HepG2 (cell line): ENCODE data around the gene OXSM. TPM values are rescaled to one million over a fixed set of nuclear protein-coding genes. Genes with fewer than 3 reads are reported as not detected.
A peak's percentile ranks its signal among the peaks of the same experiment; 100 is the strongest.

Source experiments
- ATAC-seq: fragments of 200-7000 bp; cut with Tn5 transposase; 3 replicates; pipeline ENCODE4 v1.9.1; 2020; ENCODE audit warnings: mild to moderate bottlenecking, moderate library complexity
- BruUV-seq: library from RNA; stranded (reverse); fragments of 400-500 nt; replicated peaks from 2 replicates; lab custom pipeline; 2021; lab: Mats Ljungman, UMichigan
- CTCF ChIA-PET: fragments of 300-600 bp; formaldehyde crosslinking; extraction: SDS; loops from one replicate; lab custom pipeline; 2021; ENCODE audit warnings: low total read pairs, inconsistent platforms, low intra/inter-chr PET ratio; lab: Yijun Ruan, JAX
- POLR2A ChIA-PET: fragments of 350-600 bp; sonication (Branson Sonifier 250); formaldehyde crosslinking; loops from one replicate; lab custom pipeline; 2020; ENCODE audit warnings: antibody characterized with exemption, inconsistent platforms; lab: Yijun Ruan, JAX
- DNase-seq: peaks from one replicate; pipeline ENCODE4 v3.0.0-alpha.2; 2015; ENCODE audit warnings: low spot score
- FAIRE-seq: peaks from 3 replicates; lab custom pipeline; 2011; peaks lifted over from hg19 to GRCh38; lab: Jason Lieb, UNC
- H2AFZ ChIP-seq: one replicate; pipeline ENCODE4 v1.6.1; 2011; ENCODE audit warnings: low read length, inconsistent platforms
- H3K27ac ChIP-seq: fragments of 300-600 bp; 3 replicates; pipeline ENCODE4 v1.8.0; 2011; ENCODE audit warnings: mixed run types, mild to moderate bottlenecking, mixed read lengths, low read length, inconsistent platforms; ENCODE audit not compliant: insufficient read depth; ENCODE audit errors: extremely low read length
- H3K27me3 ChIP-seq, 2 experiments: fragments of 200-600 bp in 1 of 2; 2 replicates in 1 of 2; 3 replicates in 1 of 2; pipeline versions ENCODE4 v1.6.0 to v1.8.0; 2011; ENCODE audit warnings: low read length in 2 of 2, mild to moderate bottlenecking in 2 of 2, moderate library complexity in 2 of 2, inconsistent platforms in 1 of 2; ENCODE audit not compliant: insufficient read depth in 2 of 2, control insufficient read depth in 1 of 2
- H3K36me3 ChIP-seq, 2 experiments: fragments of 200-600 bp in 1 of 2; replicated peaks in 1 of 2; 2 replicates in 1 of 2; 3 replicates in 1 of 2; pipeline versions ENCODE4 v1.5.1 to v1.8.0; 2011; ENCODE audit warnings: low read length in 2 of 2, inconsistent platforms in 1 of 2; ENCODE audit not compliant: insufficient read depth in 2 of 2, control insufficient read depth in 1 of 2
- H3K4me1 ChIP-seq: 2 replicates; pipeline ENCODE4 v1.5.1; 2012; ENCODE audit warnings: low read length, inconsistent platforms; ENCODE audit not compliant: insufficient read depth
- H3K4me2 ChIP-seq: 2 replicates; pipeline ENCODE4 v1.6.0; 2011; ENCODE audit warnings: low read depth, low read length, inconsistent platforms
- H3K4me3 ChIP-seq, 3 experiments: fragments of 200-600 bp in 1 of 3; sonication (generic), shearing (Covaris generic) in 1 of 3; replicated peaks in 1 of 3; 2 replicates each; pipeline ENCODE4 v1.5.1; 2011 to 2016; ENCODE audit warnings: low read length in 3 of 3, inconsistent platforms in 2 of 3, low read depth in 2 of 3, mild to moderate bottlenecking in 2 of 3, control low read depth in 1 of 3, mixed read lengths in 1 of 3; ENCODE audit not compliant: insufficient read depth in 1 of 3
- H3K79me2 ChIP-seq: one replicate; pipeline ENCODE4 v1.6.1; 2011; ENCODE audit warnings: low read length, inconsistent platforms; ENCODE audit not compliant: insufficient read depth
- H3K9ac ChIP-seq: 2 replicates; pipeline ENCODE4 v1.6.0; 2011; ENCODE audit warnings: mild to moderate bottlenecking, low read depth, low read length, inconsistent platforms; ENCODE audit not compliant: insufficient read depth
- H3K9me3 ChIP-seq: 2 replicates; pipeline ENCODE4 v1.5.1; 2012; ENCODE audit warnings: mild to moderate bottlenecking, low read length
- H4K20me1 ChIP-seq: 2 replicates; pipeline ENCODE4 v1.6.0; 2011; ENCODE audit warnings: inconsistent platforms, mild to moderate bottlenecking, low read length, moderate library complexity; ENCODE audit not compliant: insufficient read depth
- CCDC6 ChIP-seq: sonication (generic); formaldehyde crosslinking; IDR thresholded peaks from 2 replicates; pipeline ENCODE4 v1.8.1; 2022; ENCODE audit warnings: mild to moderate bottlenecking, missing genetic modification reagents, moderate library complexity
- GATAD2A ChIP-seq: IDR thresholded peaks from 2 replicates; pipeline ENCODE4 v1.6.1; 2016
- ISL2 ChIP-seq: sonication (generic); formaldehyde crosslinking; IDR thresholded peaks from 2 replicates; pipeline ENCODE4 v1.5.0; 2020; ENCODE audit warnings: missing genetic modification reagents
- KDM5B ChIP-seq: sonication (generic); formaldehyde crosslinking; IDR thresholded peaks from 2 replicates; pipeline ENCODE4 v1.4.0; 2020; ENCODE audit warnings: missing genetic modification reagents, mild to moderate bottlenecking, borderline replicate concordance
- KMT2A ChIP-seq: sonication (generic); formaldehyde crosslinking; IDR thresholded peaks from 2 replicates; pipeline ENCODE4 v1.4.0; 2020; ENCODE audit warnings: missing genetic modification reagents
- NFKBIZ ChIP-seq: IDR thresholded peaks from 2 replicates; pipeline ENCODE4 v1.6.1; 2018; ENCODE audit warnings: missing genetic modification reagents, missing compliant biosample characterization
- NFYC ChIP-seq: IDR thresholded peaks from 2 replicates; pipeline ENCODE4 v1.6.1; 2016; ENCODE audit warnings: missing genetic modification reagents, missing compliant biosample characterization
- PAXIP1 ChIP-seq: sonication (generic); formaldehyde crosslinking; conservative IDR thresholded peaks from 2 replicates; pipeline ENCODE4 v1.4.0; 2020; ENCODE audit warnings: mild to moderate bottlenecking, missing genetic modification reagents, moderate library complexity
- RCOR2 ChIP-seq: IDR thresholded peaks from 2 replicates; pipeline ENCODE4 v1.6.1; 2016; ENCODE audit warnings: missing biosample characterization, missing genetic modification reagents
- ZNF567 ChIP-seq: sonication (generic); formaldehyde crosslinking; IDR thresholded peaks from 2 replicates; pipeline ENCODE4 v1.8.1; 2023; ENCODE audit warnings: mild to moderate bottlenecking, missing genetic modification reagents, borderline replicate concordance
- WGBS: methylation state at CpG from one replicate; pipeline ENCODE4 v1.1.6; 2017; ENCODE audit warnings: low lambda C conversion rate; 5-methylcytosine and 5-hydroxymethylcytosine counted together
- in situ Hi-C: cut with HindIII; loops from 2 replicates; pipeline ENCODE4 v1.10.0; 2017; ENCODE audit warnings: low pct_unique_long_range_greater_than_20kb; ENCODE audit not compliant: extremely low pct_ligation_motif_present
- intact Hi-C: fragments of 100-400 bp; cut with micrococcal nuclease; formaldehyde crosslinking; loops from one replicate; pipeline ENCODE4 v1.10.0; 2022; ENCODE audit not compliant: unreplicated experiment
- polyA plus RNA-seq, 8 experiments: library from polyadenylated mRNA; depleted of rRNA in 3 of 8; stranded (reverse) in 7 of 8; unstranded in 1 of 8; fragments of >200 nt; fragmentation: Illumina TruSeq in 4 of 8; extraction: Trizol in 4 of 8; gene quantifications; 2 replicates each; pipeline versions ENCODE4 v1.2.1 to v1.2.3, GENCODE V29; 2011 to 2016; ENCODE audit warnings: low read depth in 4 of 8, missing spikeins in 1 of 8, mixed read lengths in 1 of 8; ENCODE audit not compliant: insufficient read depth in 1 of 8
- total RNA-seq, 5 experiments: library from RNA; depleted of rRNA; stranded (reverse); fragments of >200 nt; fragmentation: Illumina TruSeq; extraction: Trizol; gene quantifications; 2 replicates each; pipeline ENCODE4 v1.2.3, GENCODE V29; 2016; ENCODE audit warnings: low read depth in 1 of 5
- TF ChIP-seq, protein P1 (sequence below): sonication (generic); formaldehyde crosslinking; IDR thresholded peaks from 2 replicates; pipeline ENCODE4 v1.4.0; 2020; ENCODE audit warnings: mild to moderate bottlenecking, low read depth, missing genetic modification reagents
- TF ChIP-seq, protein P2 (sequence below): sonication (generic); formaldehyde crosslinking; IDR thresholded peaks from 2 replicates; pipeline ENCODE4 v1.4.0; 2020; ENCODE audit warnings: mild to moderate bottlenecking, missing genetic modification reagents

OXSM gene
- total and polyA plus RNA-seq, 2 of the 13 experiments (the other 11 are each of a cell fraction or from before 2014, with no cell fraction given) = 18.2 to 34.4 TPM

DNA sequence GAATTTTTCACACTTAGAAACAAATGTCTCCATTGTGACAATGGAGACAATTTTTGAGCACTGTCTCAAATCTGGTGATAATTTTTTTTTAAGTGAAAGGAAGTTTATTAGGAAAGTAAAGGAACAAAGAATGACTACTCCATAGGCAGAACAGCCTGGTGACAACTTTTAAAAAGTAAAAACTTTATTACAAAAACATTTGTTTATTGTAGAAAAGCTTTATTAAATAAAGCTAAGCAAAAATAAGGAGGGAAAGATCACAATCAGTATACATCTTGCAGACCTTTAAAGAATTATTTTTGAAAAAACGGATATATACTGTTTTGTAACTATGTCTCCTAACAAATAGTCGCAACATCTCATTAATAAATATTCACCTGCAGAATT lies 688 bp upstream of the OXSM start:
- WGBS = 3% methylated on average over 2 of the region's 2 CpGs
- Histone ChIP-seq H3K9ac (peak overlapping the region; percentile 69), H3K27me3 (no peaks in the 10 kb centered on the region), H3K4me2 (peak overlapping the region; percentile 71), H2AFZ (no peak overlapping the region), H3K36me3 (0 out of 5 replicates have a peak, but pooled peaks cover 0 to 3% of the 10 kb centered on the region in 2 experiments), H3K9me3 (no peaks in the 10 kb centered on the region), H3K27ac (peak overlapping the region; percentile 66), H3K4me3 (peak overlapping the region; percentile 64 to 71 (median 69)), H3K79me2 (peaks cover 21% of the 10 kb centered on the region), H3K4me1 (peaks cover 60% of the 10 kb centered on the region), H4K20me1 (no peaks in the 10 kb centered on the region)
- DNase-seq = no peak
- POLR2A ChIA-PET = interaction anchor here (0.5 kb wide), 1 partner anchor 24 kb away, joined by 3 read pairs; no protein-coding TSS in a partner anchor
- CTCF ChIA-PET = no interaction called here
- BruUV-seq = TSS peak; percentile 92
- ATAC-seq = no peak
- no peak for TF ChIP-seq KDM5B (CRISPR knock-in tag)
- TF ChIP-seq KMT2A (CRISPR knock-in tag) = no peak
- TF ChIP-seq, protein P1, sequence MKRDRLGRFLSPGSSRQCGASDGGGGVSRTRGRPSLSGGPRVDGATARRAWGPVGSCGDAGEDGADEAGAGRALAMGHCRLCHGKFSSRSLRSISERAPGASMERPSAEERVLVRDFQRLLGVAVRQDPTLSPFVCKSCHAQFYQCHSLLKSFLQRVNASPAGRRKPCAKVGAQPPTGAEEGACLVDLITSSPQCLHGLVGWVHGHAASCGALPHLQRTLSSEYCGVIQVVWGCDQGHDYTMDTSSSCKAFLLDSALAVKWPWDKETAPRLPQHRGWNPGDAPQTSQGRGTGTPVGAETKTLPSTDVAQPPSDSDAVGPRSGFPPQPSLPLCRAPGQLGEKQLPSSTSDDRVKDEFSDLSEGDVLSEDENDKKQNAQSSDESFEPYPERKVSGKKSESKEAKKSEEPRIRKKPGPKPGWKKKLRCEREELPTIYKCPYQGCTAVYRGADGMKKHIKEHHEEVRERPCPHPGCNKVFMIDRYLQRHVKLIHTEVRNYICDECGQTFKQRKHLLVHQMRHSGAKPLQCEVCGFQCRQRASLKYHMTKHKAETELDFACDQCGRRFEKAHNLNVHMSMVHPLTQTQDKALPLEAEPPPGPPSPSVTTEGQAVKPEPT = no peak
- TF ChIP-seq ZNF567 = no peak
- TF ChIP-seq, all 625 proteins: peak for 0
- in situ Hi-C loops = loop anchor here (25.0 kb wide), 1 partner anchor 127 kb away; the partner anchor contains the start of gene TOP2B
- FAIRE-seq = no peak
- intact Hi-C loops = loop anchor here (2.0 kb wide), 2 partner anchors 68 to 124 kb away; partner anchors contain the start of gene TOP2B

DNA sequence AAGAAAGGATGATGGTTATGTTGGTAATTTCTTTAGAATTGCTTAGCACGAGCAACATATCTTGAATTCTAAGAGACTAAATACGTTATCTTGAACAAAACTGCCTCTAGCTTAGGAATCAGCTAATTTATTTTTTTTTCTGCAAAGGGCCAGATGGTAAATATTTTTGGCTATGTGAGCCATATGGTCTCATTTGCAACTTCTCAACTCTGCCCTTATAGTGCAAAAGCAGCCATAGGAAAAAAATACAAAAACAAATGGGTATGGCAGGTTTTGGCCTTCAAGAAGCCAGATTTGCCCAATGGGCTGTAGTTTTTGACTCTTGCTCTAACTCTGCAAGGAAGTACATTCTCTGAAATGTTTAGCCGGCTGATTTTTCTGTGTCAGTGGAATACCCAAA lies 11.9 kb downstream of the OXSM start:
- 38% methylated on average over 3 of the region's 3 CpGs for WGBS
- H3K9me3 ChIP-seq = no peaks in the 10 kb centered on the region
- ATAC-seq (no peak), FAIRE-seq (no peak), DNase-seq (no peak)
- BruUV-seq = no TSS peak
- H3K27me3 ChIP-seq = no peaks in the 10 kb centered on the region
- H3K36me3 ChIP-seq = no peaks in the 10 kb centered on the region
- no peaks in the 10 kb centered on the region for H3K4me1 ChIP-seq
- no peak overlapping the region for H2AFZ ChIP-seq
- POLR2A ChIA-PET = no interaction called here
- H3K9ac ChIP-seq = no peak overlapping the region
- H3K79me2 ChIP-seq = no peaks in the 10 kb centered on the region
- H3K27ac ChIP-seq = no peak overlapping the region
- CTCF ChIA-PET = no interaction called here
- H3K4me3 ChIP-seq = no peak overlapping the region
- intact Hi-C loops = no loop called here
- in situ Hi-C loops = no loop called here
- no peak overlapping the region for H3K4me2 ChIP-seq
- H4K20me1 ChIP-seq = no peaks in the 10 kb centered on the region
- TF ChIP-seq NFYC = no peak
- no peak for TF ChIP-seq NFKBIZ
- no peak for TF ChIP-seq GATAD2A (CRISPR knock-in tag)
- no peak for TF ChIP-seq RCOR2
- TF ChIP-seq, protein P2, sequence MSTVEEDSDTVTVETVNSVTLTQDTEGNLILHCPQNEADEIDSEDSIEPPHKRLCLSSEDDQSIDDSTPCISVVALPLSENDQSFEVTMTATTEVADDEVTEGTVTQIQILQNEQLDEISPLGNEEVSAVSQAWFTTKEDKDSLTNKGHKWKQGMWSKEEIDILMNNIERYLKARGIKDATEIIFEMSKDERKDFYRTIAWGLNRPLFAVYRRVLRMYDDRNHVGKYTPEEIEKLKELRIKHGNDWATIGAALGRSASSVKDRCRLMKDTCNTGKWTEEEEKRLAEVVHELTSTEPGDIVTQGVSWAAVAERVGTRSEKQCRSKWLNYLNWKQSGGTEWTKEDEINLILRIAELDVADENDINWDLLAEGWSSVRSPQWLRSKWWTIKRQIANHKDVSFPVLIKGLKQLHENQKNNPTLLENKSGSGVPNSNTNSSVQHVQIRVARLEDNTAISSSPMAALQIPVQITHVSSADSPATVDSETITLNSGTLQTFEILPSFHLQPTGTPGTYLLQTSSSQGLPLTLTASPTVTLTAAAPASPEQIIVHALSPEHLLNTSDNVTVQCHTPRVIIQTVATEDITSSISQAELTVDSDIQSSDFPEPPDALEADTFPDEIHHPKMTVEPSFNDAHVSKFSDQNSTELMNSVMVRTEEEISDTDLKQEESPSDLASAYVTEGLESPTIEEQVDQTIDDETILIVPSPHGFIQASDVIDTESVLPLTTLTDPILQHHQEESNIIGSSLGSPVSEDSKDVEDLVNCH (CRISPR knock-in tag) = no peak
- no peak for TF ChIP-seq ISL2 (CRISPR knock-in tag)
- no peak for TF ChIP-seq PAXIP1
- TF ChIP-seq CCDC6 (CRISPR knock-in tag) = no peak
